Ovary (tissue), 3 donors: ENCODE data around the gene ZCWPW1.

Experiments used
- CTCF ChIP-seq, 3 donors: fragments of 450-650 bp in 2 of 3; fragments of 200-600 bp in 1 of 3; IDR thresholded peaks; one replicate each; pipeline versions ENCODE4 v1.5.1 to v1.8.0; 2016 to 2022; ENCODE audit warnings: antibody characterized with exemption in 3 of 3, mild to moderate bottlenecking in 1 of 3
- EP300 ChIP-seq: sonication (generic); formaldehyde crosslinking; IDR thresholded peaks from one replicate; pipeline ENCODE4 v1.6.1; 2017; ENCODE audit warnings: antibody characterized with exemption
- POLR2A ChIP-seq: fragments of 450-650 bp; IDR thresholded peaks from one replicate; pipeline ENCODE4 v1.6.1; 2017; ENCODE audit warnings: antibody characterized with exemption, mild to moderate bottlenecking, moderate library complexity
- donor health status: DM: no; HTN: no; CAD: no.

DNA sequence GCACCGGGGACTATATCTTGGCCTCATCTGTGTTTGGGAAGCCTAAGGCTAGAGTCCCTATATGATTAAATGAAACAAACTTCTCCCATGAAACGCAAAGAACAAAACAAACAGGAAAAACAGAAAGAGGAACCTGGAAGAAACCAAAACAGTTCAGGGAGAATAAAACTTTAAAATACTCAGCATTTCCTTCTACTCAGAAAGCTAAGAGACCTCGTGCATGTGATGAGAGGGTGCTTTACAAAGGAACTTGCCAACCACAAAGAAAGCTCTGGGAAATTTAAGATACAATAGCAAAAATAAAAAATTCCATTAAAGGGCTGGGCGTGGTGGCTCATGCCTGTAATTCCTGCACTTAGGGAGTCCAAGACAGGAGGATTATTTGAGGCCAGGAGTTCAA is 48.3 kb downstream of the ZCWPW1 start:
- no peak for TF ChIP-seq CTCF (IDR thresholded peaks at IDR 0.05)
- no peak for TF ChIP-seq EP300
- TF ChIP-seq POLR2A, result no peak
